NCI-H1092 treated with DMSO at 0.1 percent for 48 hours (cell line): Measurements from ENCODE around the gene FMO3.

Experiments
- DNase-seq: peaks from one replicate; lab custom pipeline; 2025; lab: John Stamatoyannopoulos, UW

FMO3 gene

DNA sequence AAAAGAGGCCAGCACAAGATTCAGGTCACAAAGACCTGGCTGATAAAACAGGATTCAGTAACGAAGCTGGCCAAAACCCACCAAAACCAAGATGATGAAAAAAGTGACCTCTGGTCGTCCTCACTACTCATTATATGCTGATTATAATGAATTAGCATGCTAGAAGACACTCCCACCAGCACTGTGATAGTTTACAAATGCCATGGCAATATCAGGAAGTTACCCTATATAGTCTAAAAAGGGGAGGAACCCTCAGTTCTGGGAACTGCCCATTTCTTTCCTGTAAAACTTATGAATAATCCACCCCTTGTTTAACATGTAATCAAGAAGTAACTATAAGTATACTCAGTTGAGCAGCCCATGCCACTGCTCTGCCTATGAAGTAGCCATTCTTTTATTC, 68.4 kb downstream of the FMO3 start:
- DNase-seq = no peak

DNA sequence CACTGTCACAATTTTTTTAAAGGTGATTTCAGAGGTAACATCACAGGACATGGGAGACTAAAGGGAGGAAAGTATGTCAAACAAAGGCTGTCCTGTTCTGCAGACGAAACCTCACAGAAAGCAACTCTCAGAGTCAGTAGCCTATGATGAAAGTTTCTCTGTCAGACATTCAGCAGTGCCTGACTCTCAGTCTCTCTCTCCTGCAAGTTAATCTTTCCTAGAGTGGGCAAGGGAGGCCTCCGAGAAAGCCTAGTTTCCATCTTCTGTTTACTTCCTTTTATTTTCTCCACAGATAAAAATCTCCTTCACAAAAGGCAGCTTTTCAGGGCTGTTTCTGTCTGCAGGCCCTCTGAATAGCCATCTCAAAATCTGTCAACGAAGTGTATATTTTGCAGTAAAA, 69.5 kb downstream of the FMO3 start:
- no peak for DNase-seq

DNA sequence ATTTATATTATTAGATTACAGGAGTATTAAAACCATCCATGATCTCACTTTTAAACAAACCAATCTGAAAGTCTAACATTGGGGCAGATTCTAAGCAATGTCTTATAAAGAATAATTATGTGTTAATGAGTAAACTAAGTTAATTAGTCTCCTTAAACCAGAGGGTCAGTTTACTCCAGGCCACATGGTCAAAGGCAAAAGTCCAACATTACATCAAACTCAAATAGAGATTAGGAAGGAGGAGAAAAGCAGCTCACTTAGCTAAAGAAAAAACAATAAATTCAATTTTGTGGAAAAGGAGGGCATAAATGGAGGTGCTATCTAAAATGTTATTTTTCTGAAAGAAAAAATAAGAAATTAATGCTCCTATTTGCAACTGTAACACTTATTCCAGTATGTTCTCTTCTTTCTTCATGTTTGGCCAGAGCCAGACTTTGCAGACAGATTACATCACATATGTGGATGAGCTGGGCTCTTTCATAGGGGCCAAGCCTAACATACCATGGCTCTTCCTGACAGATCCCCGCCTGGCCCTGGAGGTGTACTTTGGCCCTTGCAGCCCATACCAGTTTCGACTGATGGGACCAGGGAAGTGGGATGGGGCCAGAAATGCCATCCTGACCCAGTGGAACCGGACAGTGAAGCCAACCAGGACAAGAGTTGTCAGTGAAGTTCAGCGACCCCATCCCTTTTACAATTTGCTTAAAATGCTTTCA, 70.1 kb downstream of the FMO3 start:
- no peak for DNase-seq

DNA sequence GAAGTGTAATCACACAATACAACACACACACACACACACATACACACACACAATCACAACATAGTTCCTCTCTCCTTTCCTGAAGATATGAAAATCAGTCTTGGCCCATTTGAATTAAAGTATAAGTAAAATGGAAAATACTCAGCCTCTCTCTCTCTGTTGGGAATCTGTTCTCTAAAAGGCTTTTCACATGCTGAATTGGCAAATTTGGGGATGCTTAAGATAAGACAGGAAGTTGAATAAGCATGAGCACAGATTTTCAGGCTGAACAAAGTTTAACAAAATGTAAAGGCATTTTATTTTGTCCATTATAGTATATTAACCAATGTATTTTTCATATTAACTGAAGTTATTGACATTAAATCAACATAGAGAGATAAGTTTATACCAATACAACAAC, 70.7 kb downstream of the FMO3 start:
- no peak for DNase-seq

DNA sequence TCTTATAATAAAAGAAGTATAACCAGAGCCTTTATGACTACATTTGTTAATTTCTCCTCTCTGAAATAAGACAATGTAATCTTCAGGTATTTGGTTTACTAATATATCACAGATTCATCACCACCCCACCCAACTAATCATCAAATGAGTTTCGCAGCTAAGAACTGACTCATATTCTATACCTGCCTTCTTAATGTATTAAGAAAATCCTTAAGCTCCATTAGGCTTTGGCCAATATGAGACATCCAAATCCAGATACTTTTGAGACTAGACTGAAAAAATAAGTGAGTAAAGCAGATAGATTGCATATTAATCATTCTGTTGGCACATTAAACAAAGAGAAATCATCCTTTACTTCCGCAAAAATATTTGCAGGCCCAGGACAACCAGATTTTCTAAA, 75.7 kb downstream of the FMO3 start:
- no peak for DNase-seq
